GM18870 (cell line): ENCODE data around the gene NPY2R.

Experiments used
- ATAC-seq: cut with Tn5 transposase; IDR thresholded peaks from one replicate; pipeline ENCODE4 v1.9.1; 2021; ENCODE audit warnings: moderate library complexity; ENCODE audit not compliant: unreplicated experiment

The NPY2R gene

GRCh38 chr4:155248002-155248896, 39.8 kb downstream of the NPY2R start:
- no peak for ATAC-seq

GRCh38 chr4:155249016-155249566, 40.7 kb downstream of the NPY2R start:
- ATAC-seq: no peak

- ATAC-seq: no peak
Measured at GRCh38 chr4:155252327-155252726, 43.9 kb downstream of the NPY2R start.

GRCh38 chr4:155263480-155263879, 55.0 kb downstream of the NPY2R start:
- no peak for ATAC-seq

GRCh38 chr4:155265113-155265512, 56.7 kb downstream of the NPY2R start:
- no peak for ATAC-seq
